Omental fat pad (tissue), 4 donors: Measurements from ENCODE around the gene PHACTR3. TPM values are rescaled to one million over a fixed set of nuclear protein-coding genes. Genes with fewer than 3 reads are reported as not detected.
A peak's percentile ranks its signal among the peaks of the same experiment; 100 is the strongest.

ENCODE experiments used
- ATAC-seq: fragments of 150-250 bp; one replicate; pipeline ENCODE4 v1.9.1; 2016; ENCODE audit warnings: mild to moderate bottlenecking, moderate library complexity; ENCODE audit not compliant: low FRiP score
- DNase-seq: peaks from one replicate; pipeline ENCODE4 v3.0.0-alpha.2; 2019; ENCODE audit warnings: low spot score
- total RNA-seq, 4 donors: library from RNA; depleted of rRNA; stranded (reverse); fragments of >200 nt; gene quantifications; one replicate each; pipeline ENCODE4 v1.1.0, GENCODE V29; 2016
- TF ChIP-seq, protein P1 (sequence below), 3 donors: fragments of 450-650 bp; IDR thresholded peaks; one replicate each; pipeline ENCODE4 v1.5.1; 2016 to 2017; ENCODE audit warnings: antibody characterized with exemption in 3 of 3, mild to moderate bottlenecking in 3 of 3, moderate library complexity in 2 of 3

The PHACTR3 gene
- total RNA-seq, 4 donors from 2014 or later: 0.19 to 10.6 (median 1.4) TPM; not detected in 1

- TF ChIP-seq, protein P1, sequence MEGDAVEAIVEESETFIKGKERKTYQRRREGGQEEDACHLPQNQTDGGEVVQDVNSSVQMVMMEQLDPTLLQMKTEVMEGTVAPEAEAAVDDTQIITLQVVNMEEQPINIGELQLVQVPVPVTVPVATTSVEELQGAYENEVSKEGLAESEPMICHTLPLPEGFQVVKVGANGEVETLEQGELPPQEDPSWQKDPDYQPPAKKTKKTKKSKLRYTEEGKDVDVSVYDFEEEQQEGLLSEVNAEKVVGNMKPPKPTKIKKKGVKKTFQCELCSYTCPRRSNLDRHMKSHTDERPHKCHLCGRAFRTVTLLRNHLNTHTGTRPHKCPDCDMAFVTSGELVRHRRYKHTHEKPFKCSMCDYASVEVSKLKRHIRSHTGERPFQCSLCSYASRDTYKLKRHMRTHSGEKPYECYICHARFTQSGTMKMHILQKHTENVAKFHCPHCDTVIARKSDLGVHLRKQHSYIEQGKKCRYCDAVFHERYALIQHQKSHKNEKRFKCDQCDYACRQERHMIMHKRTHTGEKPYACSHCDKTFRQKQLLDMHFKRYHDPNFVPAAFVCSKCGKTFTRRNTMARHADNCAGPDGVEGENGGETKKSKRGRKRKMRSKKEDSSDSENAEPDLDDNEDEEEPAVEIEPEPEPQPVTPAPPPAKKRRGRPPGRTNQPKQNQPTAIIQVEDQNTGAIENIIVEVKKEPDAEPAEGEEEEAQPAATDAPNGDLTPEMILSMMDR (IDR thresholded peaks at IDR 0.05): no peak
- no peak for DNase-seq
- ATAC-seq: no peak
These were observed 24.8 kb upstream of the PHACTR3 start for GRCh38 chr20:59579404-59580145.

GRCh38 chr20:59580146-59580946, 24.0 kb upstream of the PHACTR3 start:
- no peak for ATAC-seq
- DNase-seq: no peak
- TF ChIP-seq, protein P1 (IDR thresholded peaks at IDR 0.05): no peak

DNA sequence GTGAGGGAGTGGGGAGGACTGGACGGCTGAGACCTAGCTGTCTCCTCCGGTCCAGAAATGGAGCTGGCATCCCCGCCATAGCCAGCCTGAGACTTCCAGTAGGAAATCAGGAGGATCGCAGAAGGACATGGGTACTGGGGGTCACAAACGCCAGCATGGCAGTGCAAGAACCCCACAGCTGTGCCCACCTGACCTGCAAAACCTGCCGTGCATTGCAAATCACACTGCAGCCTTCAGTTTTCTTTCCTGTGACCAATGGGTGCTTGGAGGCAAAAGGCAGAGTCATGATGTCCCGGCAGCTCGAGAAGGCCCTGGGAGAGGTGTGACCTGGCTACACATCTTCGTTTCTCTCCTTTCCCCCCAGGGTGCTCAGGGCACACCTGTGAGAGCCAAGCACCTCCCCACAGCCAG, 23.3 kb upstream of the PHACTR3 start:
- TF ChIP-seq, protein P1 (IDR thresholded peaks at IDR 0.05): no peak
- DNase-seq (no peak), ATAC-seq (no peak)

GRCh38 chr20:59581993-59582679, 22.2 kb upstream of the PHACTR3 start:
- no peak for DNase-seq
- no peak for ATAC-seq
- TF ChIP-seq, protein P1 (IDR thresholded peaks at IDR 0.05): no peak

GRCh38 chr20:59583428-59584277, 20.7 kb upstream of the PHACTR3 start:
- DNase-seq (no peak), ATAC-seq (peak; percentile 69)
- TF ChIP-seq, protein P1 (IDR thresholded peaks at IDR 0.05): no peak

DNA sequence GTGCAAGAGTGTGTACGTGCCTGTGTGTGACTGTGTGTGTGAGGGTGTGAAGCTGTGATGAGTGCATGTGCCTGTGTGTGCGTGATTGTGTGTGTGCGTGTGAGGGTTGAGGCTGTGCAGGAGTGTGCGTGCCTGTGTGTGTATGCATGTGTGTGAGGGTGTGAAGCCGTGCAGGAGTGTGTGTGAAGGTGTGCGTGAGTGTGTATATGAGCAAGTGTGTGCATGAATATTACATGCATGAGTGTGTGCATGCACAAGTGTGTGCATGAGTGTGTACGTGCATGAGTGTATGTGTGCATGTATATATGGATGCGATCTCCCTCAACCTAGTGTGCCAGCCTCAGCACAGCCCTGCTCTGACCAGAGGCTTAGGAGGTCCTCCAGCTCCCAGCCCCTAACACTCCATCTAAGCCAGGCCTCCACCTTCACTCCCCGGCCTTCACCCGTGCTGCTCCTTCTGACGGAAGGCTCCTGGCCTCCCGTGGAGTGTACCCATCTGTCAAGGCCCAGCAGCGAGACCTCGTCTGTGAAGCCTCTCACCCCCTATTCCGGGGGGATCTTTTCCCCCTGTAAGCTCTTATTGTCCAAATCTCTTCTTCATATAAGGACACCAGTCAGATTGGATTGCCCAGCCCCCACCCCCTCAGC, 19.9 kb upstream of the PHACTR3 start:
- TF ChIP-seq, protein P1 (IDR thresholded peaks at IDR 0.05): no peak
- no peak for DNase-seq
- no peak for ATAC-seq
